Chondrocyte (in vitro differentiated cells): ENCODE data around the gene TMEM117. TPM values are rescaled to one million over a fixed set of nuclear protein-coding genes. Genes with fewer than 3 reads are reported as not detected.

Source experiments
- DNase-seq: peaks from one replicate; pipeline ENCODE4 v3.0.0; 2021; ENCODE audit warnings: mixed read lengths, low spot score
- H3K27ac Mint-ChIP-seq: one replicate; pipeline ENCODE4 v1.8.0; 2021; ENCODE audit warnings: mild to moderate bottlenecking, moderate library complexity, mixed read lengths; ENCODE audit not compliant: unreplicated experiment
- H3K27me3 Mint-ChIP-seq: 2 replicates; pipeline ENCODE4 v1.8.0; 2021; ENCODE audit warnings: low read depth, mixed read lengths
- H3K36me3 Mint-ChIP-seq: 2 replicates; pipeline ENCODE4 v1.8.0; 2021; ENCODE audit warnings: low read depth, mixed read lengths
- H3K4me1 Mint-ChIP-seq: 2 replicates; pipeline ENCODE4 v1.8.0; 2021; ENCODE audit warnings: low read depth, mild to moderate bottlenecking, mixed read lengths
- H3K4me3 Mint-ChIP-seq: one replicate; pipeline ENCODE4 v1.8.0; 2021; ENCODE audit warnings: mild to moderate bottlenecking, moderate library complexity, mixed read lengths; ENCODE audit not compliant: unreplicated experiment
- H3K9me3 Mint-ChIP-seq: 2 replicates; pipeline ENCODE4 v1.8.0; 2021; ENCODE audit warnings: low read depth, mixed read lengths
- CTCF ChIP-seq: fragments of 200-600 bp; sonication (generic); IDR thresholded peaks from 2 replicates; pipeline ENCODE4 v1.5.0; 2021; ENCODE audit warnings: antibody characterized with exemption, mild to moderate bottlenecking, moderate library complexity
- total RNA-seq: library from RNA; stranded (reverse); gene quantifications from 3 replicates; pipeline ENCODE4 v1.2.1, GENCODE V29; 2021

Gene TMEM117
- total RNA-seq, 1 donor from 2014 or later, result 15.5 TPM

DNA sequence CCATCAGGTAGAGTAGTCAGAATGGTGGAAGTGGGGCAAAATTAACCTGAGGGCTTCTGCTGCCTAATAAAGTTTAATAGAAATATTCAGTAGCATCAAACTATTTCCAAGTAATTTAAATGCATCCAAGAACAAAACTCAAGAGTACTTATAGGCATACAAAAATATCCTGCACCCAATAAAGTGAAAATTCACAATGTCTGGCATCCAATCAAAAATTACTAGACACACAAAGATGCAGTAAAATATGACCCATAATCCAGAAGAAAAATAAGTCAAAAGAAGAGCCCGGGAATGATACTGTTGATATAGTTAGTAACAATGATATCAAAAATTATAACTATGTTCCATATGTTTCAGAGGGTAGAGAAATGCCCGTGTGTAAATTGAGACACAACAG, 95.3 kb downstream of the TMEM117 start:
- Mint-ChIP-seq H3K4me3 (no peak overlapping the region), H3K9me3 (peaks cover 13% of the 10 kb centered on the region), H3K27me3 (no peaks in the 10 kb centered on the region), H3K4me1 (no peaks in the 10 kb centered on the region), H3K36me3 (peaks cover 3% of the 10 kb centered on the region), H3K27ac (no peak overlapping the region)
- no peak for DNase-seq
- TF ChIP-seq CTCF, result no peak

GRCh38 chr12:43935581-43935980, 99.7 kb downstream of the TMEM117 start:
- Mint-ChIP-seq H3K36me3 (peaks cover 3% of the 10 kb centered on the region), H3K27me3 (no peaks in the 10 kb centered on the region), H3K9me3 (peaks cover 10% of the 10 kb centered on the region), H3K27ac (no peak overlapping the region), H3K4me3 (no peak overlapping the region), H3K4me1 (no peaks in the 10 kb centered on the region)
- TF ChIP-seq CTCF, result no peak
- no peak for DNase-seq

DNA sequence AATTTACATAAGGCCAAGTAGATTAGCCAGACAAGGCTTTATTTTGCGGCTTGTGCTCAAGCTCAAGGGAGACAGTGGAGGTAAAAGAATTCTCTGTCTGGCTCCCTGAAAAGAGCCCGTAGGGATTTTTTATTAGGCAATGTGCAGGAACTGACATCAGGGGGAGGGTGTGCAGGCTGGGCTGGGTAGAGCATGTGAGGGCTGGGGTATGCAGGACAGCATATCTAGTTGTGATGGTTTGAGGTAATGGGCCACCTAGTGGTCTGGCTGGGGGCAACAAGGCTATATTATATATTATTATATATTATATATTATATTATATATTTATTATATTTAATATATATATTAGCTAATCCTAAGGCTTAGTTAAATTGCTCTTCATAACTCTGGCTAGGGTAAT, 102.1 kb downstream of the TMEM117 start:
- peak; percentile 70 for TF ChIP-seq CTCF
- DNase-seq, result no peak
- Mint-ChIP-seq H3K4me1 (peaks cover 10% of the 10 kb centered on the region), H3K4me3 (no peak overlapping the region), H3K9me3 (no peaks in the 10 kb centered on the region), H3K27me3 (no peaks in the 10 kb centered on the region), H3K36me3 (no peaks in the 10 kb centered on the region), H3K27ac (no peak overlapping the region)

DNA sequence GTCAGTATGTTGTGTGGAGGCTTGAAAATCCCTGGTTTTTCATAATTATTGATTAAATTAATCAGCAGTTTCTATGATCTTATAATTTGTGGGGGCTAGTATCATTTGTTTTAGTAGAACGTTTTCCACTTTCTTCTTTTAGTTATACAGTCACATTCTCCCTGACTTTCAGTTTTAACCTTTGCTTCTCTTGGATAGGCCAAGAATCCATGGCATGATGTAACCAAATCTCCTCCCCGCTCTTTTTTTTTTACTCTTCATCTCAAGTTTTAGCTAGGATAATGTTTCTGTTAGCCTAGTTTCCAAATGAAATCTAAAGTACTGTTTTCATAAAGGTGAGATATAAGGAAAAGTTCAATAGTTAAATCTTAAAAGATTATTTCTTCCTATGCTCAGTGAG, 106.5 kb downstream of the TMEM117 start:
- Mint-ChIP-seq H3K4me3 (no peak overlapping the region), H3K4me1 (peaks cover 10% of the 10 kb centered on the region), H3K36me3 (peaks cover 3% of the 10 kb centered on the region), H3K27ac (peak overlapping the region; percentile 53), H3K27me3 (no peaks in the 10 kb centered on the region), H3K9me3 (no peaks in the 10 kb centered on the region)
- no peak for TF ChIP-seq CTCF
- DNase-seq, result no peak

DNA sequence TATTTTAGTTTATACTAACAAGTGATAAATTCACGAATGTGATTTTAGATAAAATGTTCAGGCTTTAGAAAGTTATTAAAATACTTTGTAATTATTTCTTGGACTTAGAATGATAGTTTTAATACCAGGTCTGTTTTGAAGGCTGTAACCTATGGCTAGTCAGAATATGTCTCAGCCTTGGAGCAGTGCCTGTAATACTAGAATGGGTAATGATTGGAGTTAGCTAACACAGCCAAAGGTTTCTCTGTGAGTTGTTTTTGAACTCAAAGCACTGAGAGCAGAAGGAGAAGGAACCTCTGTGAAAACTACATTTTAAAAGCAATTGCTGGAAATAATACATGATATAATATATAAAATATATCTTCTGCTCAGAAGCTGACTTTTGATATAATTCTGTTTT, 110.1 kb downstream of the TMEM117 start:
- Mint-ChIP-seq H3K27me3 (no peaks in the 10 kb centered on the region), H3K4me3 (no peak overlapping the region), H3K4me1 (peaks cover 10% of the 10 kb centered on the region), H3K36me3 (peaks cover 13% of the 10 kb centered on the region), H3K9me3 (peaks cover 5% of the 10 kb centered on the region), H3K27ac (no peak overlapping the region)
- no peak for TF ChIP-seq CTCF
- DNase-seq, result no peak
